ENCODE data around the gene TMEM156. TPM values are rescaled to one million over a fixed set of nuclear protein-coding genes. Genes with fewer than 3 reads are reported as not detected.

Gene TMEM156
- total RNA-seq, 1 donor from 2014 or later, result under 0.01 TPM

DNA sequence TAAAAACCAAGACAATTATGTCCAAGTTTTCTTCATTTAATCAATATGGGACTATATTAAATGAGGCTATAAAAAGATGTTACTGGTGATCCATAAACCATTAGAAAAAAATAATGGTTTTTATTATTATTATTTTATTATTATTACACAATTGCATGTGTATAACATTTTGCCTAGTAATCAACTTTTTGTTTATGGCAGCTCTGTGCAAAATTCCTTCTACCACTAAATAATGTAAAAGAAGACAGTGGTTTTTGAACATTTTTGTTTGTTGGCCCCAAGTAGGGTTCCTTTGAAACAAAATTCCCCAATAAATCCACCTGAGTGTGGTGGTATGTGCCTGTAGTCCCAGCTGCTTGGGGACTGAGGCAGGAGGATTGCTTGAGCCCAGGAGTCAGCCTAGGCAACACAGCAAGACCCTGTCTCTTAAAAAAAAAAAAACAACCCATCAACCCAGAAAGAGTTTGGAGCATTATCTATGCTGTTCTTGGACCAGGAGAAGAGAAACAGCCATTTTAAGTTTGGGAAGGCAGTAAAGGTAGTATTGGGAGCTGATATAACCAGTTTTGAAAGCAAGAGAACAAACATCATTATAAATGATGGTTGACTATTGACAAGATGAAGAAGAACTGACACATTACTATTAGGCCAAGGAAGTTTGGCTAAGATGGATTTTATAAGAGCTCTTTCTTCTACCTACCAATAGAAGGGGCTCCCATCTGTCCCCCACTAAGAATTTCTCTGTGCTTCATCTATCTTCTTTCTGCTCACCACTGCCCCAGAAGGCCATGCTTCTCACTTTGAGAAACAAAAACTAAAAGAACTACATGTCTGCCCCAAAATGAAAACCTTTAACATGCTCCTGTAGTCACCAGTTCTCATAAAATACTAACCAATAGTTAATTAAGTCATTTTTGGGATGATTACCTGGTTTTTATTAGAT is 2.2 kb downstream of the TMEM156 start:
- Histone ChIP-seq H3K36me3 (ENCODE audit: control insufficient read depth in 3 of 3, insufficient read depth in 3 of 3, low read length in 3 of 3) (no peaks in the 10 kb centered on the region), H3K9ac (ENCODE audit: low read depth in 1 of 3, low read length in 3 of 3) (no peak overlapping the region), H3K4me1 (ENCODE audit: control insufficient read depth in 3 of 3, insufficient read depth in 3 of 3, low read length in 3 of 3) (no peaks in the 10 kb centered on the region), H3K27ac (ENCODE audit: low read depth, low read length) (no peak overlapping the region), H3K4me3 (ENCODE audit: low read length in 3 of 3) (no peak overlapping the region), H3K27me3 (ENCODE audit: control insufficient read depth in 3 of 3, insufficient read depth in 3 of 3, low read length in 3 of 3) (no peaks in the 10 kb centered on the region), H3K9me3 (ENCODE audit: control insufficient read depth in 3 of 3, low read length in 3 of 3) (no peaks in the 10 kb centered on the region)

DNA sequence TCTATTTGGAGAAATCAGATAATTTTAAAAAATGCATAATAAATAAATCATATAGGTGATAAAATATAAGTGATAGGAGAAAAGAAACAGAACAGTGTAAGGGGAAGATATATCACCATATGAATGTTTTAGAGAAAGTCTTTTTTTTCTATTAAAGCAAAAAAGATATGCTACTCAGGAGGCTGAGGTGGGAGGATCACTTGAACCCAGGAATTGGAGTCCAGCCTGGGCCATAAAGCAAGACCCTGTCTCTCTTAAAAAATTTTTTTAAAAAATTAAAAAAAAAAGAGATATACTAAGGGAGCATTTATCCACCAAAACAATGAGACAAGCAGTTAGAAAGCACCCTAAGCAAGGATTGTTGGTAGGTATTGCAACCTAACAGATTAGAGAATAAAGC is 6.1 kb downstream of the TMEM156 start:
- Histone ChIP-seq H3K4me1 (ENCODE audit: control insufficient read depth in 3 of 3, insufficient read depth in 3 of 3, low read length in 3 of 3) (no peaks in the 10 kb centered on the region), H3K36me3 (ENCODE audit: control insufficient read depth in 3 of 3, insufficient read depth in 3 of 3, low read length in 3 of 3) (no peaks in the 10 kb centered on the region), H3K27me3 (ENCODE audit: control insufficient read depth in 3 of 3, insufficient read depth in 3 of 3, low read length in 3 of 3) (no peaks in the 10 kb centered on the region), H3K9ac (ENCODE audit: low read depth in 1 of 3, low read length in 3 of 3) (no peak overlapping the region), H3K4me3 (ENCODE audit: low read length in 3 of 3) (no peak overlapping the region), H3K9me3 (ENCODE audit: control insufficient read depth in 3 of 3, low read length in 3 of 3) (no peaks in the 10 kb centered on the region), H3K27ac (ENCODE audit: low read depth, low read length) (no peak overlapping the region)

DNA sequence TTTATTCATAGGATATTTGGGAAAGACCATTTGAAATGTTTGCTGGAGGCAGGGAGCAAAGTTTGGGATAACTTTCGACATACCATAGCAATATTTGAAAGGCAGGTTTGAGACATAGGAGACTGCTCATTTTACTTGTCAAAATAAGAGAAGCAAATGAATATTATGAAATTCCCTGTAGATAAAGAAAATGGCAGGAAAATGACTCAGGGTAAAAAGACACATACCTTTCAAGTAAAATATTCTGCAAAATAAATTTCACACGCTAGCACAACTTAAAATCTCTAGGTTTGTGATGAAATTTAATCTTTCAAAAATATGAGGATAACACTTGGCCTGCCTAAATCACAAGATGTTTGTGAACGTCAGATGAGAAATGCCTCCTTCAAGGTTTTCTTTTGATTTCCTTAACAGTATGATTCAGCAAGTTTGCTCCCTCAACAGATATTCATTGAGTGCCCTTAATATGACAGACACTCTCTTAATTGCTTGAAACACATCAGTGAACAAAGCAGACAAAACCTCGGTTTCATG is 6.6 kb downstream of the TMEM156 start:
- no peak overlapping the region for H3K27ac ChIP-seq (ENCODE audit: low read depth, low read length)
- H3K4me1 ChIP-seq (ENCODE audit: control insufficient read depth in 3 of 3, insufficient read depth in 3 of 3, low read length in 3 of 3), result no peaks in the 10 kb centered on the region
- no peak overlapping the region for H3K9ac ChIP-seq (ENCODE audit: low read depth in 1 of 3, low read length in 3 of 3)
- no peaks in the 10 kb centered on the region for H3K27me3 ChIP-seq (ENCODE audit: control insufficient read depth in 3 of 3, insufficient read depth in 3 of 3, low read length in 3 of 3)
- H3K9me3 ChIP-seq (ENCODE audit: control insufficient read depth in 3 of 3, low read length in 3 of 3), result no peaks in the 10 kb centered on the region
- no peak overlapping the region for H3K4me3 ChIP-seq (ENCODE audit: low read length in 3 of 3)
- no peaks in the 10 kb centered on the region for H3K36me3 ChIP-seq (ENCODE audit: control insufficient read depth in 3 of 3, insufficient read depth in 3 of 3, low read length in 3 of 3)

DNA sequence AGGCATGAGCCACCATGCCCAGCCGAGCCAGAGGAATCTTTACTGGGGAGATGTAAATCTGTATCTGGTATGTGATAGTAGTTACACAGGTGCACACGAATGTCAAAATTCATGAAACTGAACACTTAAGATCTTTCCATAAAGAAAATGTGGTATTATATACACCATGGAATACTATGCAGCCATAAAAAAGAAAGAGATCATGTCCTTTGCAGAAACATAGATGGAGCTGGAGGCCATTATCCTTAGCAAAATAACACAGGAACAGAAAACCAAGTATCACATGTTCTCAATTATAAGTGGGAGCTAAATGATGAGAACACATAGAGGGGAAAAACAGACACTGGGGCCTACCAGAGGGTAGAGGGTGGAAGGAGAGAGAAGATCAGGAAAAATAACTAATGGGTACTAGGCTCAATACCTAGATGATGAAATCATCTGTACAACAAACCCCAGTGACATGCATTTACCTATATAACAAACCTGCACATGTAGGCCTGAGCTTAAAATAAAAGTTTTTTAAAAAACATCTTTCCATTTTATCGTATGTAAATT is 7.8 kb downstream of the TMEM156 start:
- Histone ChIP-seq H3K9ac (ENCODE audit: low read depth in 1 of 3, low read length in 3 of 3) (no peak overlapping the region), H3K27ac (ENCODE audit: low read depth, low read length) (no peak overlapping the region), H3K36me3 (ENCODE audit: control insufficient read depth in 3 of 3, insufficient read depth in 3 of 3, low read length in 3 of 3) (no peaks in the 10 kb centered on the region), H3K4me1 (ENCODE audit: control insufficient read depth in 3 of 3, insufficient read depth in 3 of 3, low read length in 3 of 3) (no peaks in the 10 kb centered on the region), H3K4me3 (ENCODE audit: low read length in 3 of 3) (no peak overlapping the region), H3K9me3 (ENCODE audit: control insufficient read depth in 3 of 3, low read length in 3 of 3) (no peaks in the 10 kb centered on the region), H3K27me3 (ENCODE audit: control insufficient read depth in 3 of 3, insufficient read depth in 3 of 3, low read length in 3 of 3) (no peaks in the 10 kb centered on the region)

DNA sequence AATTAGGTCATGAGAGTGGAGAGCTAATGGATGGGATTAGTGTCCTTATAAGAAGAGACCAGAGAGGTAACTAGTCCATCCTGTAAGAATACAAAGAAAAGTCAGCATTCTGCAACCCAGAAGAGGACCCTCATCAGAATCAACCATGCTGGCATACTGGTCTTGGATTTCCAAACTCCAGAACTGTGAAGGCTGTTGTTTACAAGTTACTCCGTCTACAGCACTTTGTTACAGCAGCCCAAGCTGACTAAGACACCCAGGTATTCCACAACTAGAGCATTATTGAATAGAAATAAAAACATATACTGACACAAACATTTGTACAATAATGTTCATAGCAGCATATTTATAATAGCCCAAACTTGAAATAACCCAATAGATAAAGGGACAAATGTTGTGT is 9.2 kb downstream of the TMEM156 start:
- no peaks in the 10 kb centered on the region for H3K9me3 ChIP-seq (ENCODE audit: control insufficient read depth in 3 of 3, low read length in 3 of 3)
- no peaks in the 10 kb centered on the region for H3K27me3 ChIP-seq (ENCODE audit: control insufficient read depth in 3 of 3, insufficient read depth in 3 of 3, low read length in 3 of 3)
- H3K4me3 ChIP-seq (ENCODE audit: low read length in 3 of 3), result no peak overlapping the region
- H3K36me3 ChIP-seq (ENCODE audit: control insufficient read depth in 3 of 3, insufficient read depth in 3 of 3, low read length in 3 of 3), result no peaks in the 10 kb centered on the region
- no peak overlapping the region for H3K27ac ChIP-seq (ENCODE audit: low read depth, low read length)
- H3K4me1 ChIP-seq (ENCODE audit: control insufficient read depth in 3 of 3, insufficient read depth in 3 of 3, low read length in 3 of 3), result no peaks in the 10 kb centered on the region
- H3K9ac ChIP-seq (ENCODE audit: low read depth in 1 of 3, low read length in 3 of 3), result no peak overlapping the region

DNA sequence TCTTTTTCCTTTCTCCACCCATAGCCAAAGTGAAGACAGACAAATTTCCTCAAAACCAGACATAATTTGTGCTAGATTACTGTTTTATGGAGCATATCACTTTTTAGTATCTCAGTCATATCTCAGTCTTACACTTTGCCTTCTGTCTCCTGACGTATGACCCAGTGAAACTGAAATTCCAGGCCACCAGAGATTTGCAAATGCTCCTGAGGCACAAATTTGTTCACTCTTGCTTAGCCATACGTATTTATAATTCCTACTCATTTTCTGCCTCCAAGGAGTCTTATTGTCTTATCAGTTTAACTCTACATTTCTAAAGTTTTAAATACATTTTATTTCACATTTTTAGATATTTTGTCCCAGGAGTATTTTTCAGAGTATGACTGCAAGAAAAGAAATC is 10.0 kb downstream of the TMEM156 start:
- H3K9me3 ChIP-seq (ENCODE audit: control insufficient read depth in 3 of 3, low read length in 3 of 3), result no peaks in the 10 kb centered on the region
- no peak overlapping the region for H3K27ac ChIP-seq (ENCODE audit: low read depth, low read length)
- no peaks in the 10 kb centered on the region for H3K4me1 ChIP-seq (ENCODE audit: control insufficient read depth in 3 of 3, insufficient read depth in 3 of 3, low read length in 3 of 3)
- H3K4me3 ChIP-seq (ENCODE audit: low read length in 3 of 3), result no peak overlapping the region
- no peak overlapping the region for H3K9ac ChIP-seq (ENCODE audit: low read depth in 1 of 3, low read length in 3 of 3)
- no peaks in the 10 kb centered on the region for H3K27me3 ChIP-seq (ENCODE audit: control insufficient read depth in 3 of 3, insufficient read depth in 3 of 3, low read length in 3 of 3)
- no peaks in the 10 kb centered on the region for H3K36me3 ChIP-seq (ENCODE audit: control insufficient read depth in 3 of 3, insufficient read depth in 3 of 3, low read length in 3 of 3)

DNA sequence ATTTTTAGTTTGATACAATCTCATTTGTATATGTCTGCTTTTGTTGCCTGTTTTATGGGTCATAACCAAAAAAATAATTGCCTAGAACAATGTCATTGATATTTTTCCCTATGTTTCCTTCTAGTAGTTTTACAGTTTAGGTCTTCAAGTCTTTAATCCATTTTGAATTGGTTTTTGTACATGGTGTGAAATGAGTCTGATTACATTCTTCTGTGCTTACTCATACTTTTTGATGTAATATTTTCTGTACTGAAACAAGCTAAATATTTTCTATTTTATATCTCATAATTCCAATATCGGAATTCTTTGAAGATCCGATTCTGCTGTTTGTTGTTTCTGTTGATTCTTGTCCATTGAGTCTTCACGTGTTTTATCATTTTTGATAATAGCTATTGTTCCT is 10.6 kb downstream of the TMEM156 start:
- no peaks in the 10 kb centered on the region for H3K4me1 ChIP-seq (ENCODE audit: control insufficient read depth in 3 of 3, insufficient read depth in 3 of 3, low read length in 3 of 3)
- no peaks in the 10 kb centered on the region for H3K36me3 ChIP-seq (ENCODE audit: control insufficient read depth in 3 of 3, insufficient read depth in 3 of 3, low read length in 3 of 3)
- H3K27ac ChIP-seq (ENCODE audit: low read depth, low read length), result no peak overlapping the region
- no peak overlapping the region for H3K9ac ChIP-seq (ENCODE audit: low read depth in 1 of 3, low read length in 3 of 3)
- H3K27me3 ChIP-seq (ENCODE audit: control insufficient read depth in 3 of 3, insufficient read depth in 3 of 3, low read length in 3 of 3), result no peaks in the 10 kb centered on the region
- no peak overlapping the region for H3K4me3 ChIP-seq (ENCODE audit: low read length in 3 of 3)
- H3K9me3 ChIP-seq (ENCODE audit: control insufficient read depth in 3 of 3, low read length in 3 of 3), result no peaks in the 10 kb centered on the region

DNA sequence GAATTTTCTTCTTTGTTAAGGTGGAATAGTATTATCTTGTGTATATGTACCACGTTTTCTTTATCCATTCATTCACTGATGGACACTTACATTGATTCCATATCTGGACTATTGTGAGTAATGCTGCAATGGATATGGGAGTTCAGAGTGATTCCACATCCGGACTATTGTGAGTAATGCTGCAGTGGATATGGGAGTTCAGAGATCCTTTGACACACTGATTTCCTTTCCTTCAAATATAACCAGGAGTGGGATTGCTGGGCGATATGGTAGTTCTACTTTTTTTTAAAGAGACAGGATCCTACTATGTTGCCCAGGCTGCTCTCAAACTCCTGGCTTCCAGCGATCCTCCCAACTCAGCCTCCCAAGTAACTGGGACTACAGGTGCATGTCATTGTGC is 12.1 kb downstream of the TMEM156 start:
- Histone ChIP-seq H3K36me3 (ENCODE audit: control insufficient read depth in 3 of 3, insufficient read depth in 3 of 3, low read length in 3 of 3) (no peaks in the 10 kb centered on the region), H3K4me3 (ENCODE audit: low read length in 3 of 3) (no peak overlapping the region), H3K9me3 (ENCODE audit: control insufficient read depth in 3 of 3, low read length in 3 of 3) (no peaks in the 10 kb centered on the region), H3K27me3 (ENCODE audit: control insufficient read depth in 3 of 3, insufficient read depth in 3 of 3, low read length in 3 of 3) (no peaks in the 10 kb centered on the region), H3K27ac (ENCODE audit: low read depth, low read length) (no peak overlapping the region), H3K9ac (ENCODE audit: low read depth in 1 of 3, low read length in 3 of 3) (no peak overlapping the region), H3K4me1 (ENCODE audit: control insufficient read depth in 3 of 3, insufficient read depth in 3 of 3, low read length in 3 of 3) (no peaks in the 10 kb centered on the region)

DNA sequence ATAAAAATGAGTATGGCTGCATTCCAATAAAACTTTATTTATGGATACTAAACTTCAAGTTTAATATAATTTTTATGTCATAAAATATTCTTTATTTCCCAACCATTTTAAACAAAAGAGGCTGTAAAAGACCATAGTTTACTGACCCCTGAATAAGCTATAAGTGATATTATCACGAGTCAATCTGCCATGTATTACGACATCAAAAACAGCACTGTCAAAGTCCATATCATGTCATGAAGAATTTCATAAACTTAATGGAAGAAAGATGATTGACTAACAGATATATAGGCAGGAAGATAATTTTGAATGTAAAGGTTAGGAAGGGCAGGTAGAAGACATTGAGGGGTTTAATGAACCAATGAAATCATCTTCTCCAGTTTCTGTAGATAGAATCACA is 18.2 kb downstream of the TMEM156 start:
- H3K4me3 ChIP-seq (ENCODE audit: low read length in 3 of 3), result no peak overlapping the region
- H3K4me1 ChIP-seq (ENCODE audit: control insufficient read depth in 3 of 3, insufficient read depth in 3 of 3, low read length in 3 of 3), result no peaks in the 10 kb centered on the region
- H3K27ac ChIP-seq (ENCODE audit: low read depth, low read length), result no peak overlapping the region
- H3K9ac ChIP-seq (ENCODE audit: low read depth in 1 of 3, low read length in 3 of 3), result no peak overlapping the region
- H3K9me3 ChIP-seq (ENCODE audit: control insufficient read depth in 3 of 3, low read length in 3 of 3), result no peaks in the 10 kb centered on the region
- no peaks in the 10 kb centered on the region for H3K36me3 ChIP-seq (ENCODE audit: control insufficient read depth in 3 of 3, insufficient read depth in 3 of 3, low read length in 3 of 3)
- H3K27me3 ChIP-seq (ENCODE audit: control insufficient read depth in 3 of 3, insufficient read depth in 3 of 3, low read length in 3 of 3), result no peaks in the 10 kb centered on the region

DNA sequence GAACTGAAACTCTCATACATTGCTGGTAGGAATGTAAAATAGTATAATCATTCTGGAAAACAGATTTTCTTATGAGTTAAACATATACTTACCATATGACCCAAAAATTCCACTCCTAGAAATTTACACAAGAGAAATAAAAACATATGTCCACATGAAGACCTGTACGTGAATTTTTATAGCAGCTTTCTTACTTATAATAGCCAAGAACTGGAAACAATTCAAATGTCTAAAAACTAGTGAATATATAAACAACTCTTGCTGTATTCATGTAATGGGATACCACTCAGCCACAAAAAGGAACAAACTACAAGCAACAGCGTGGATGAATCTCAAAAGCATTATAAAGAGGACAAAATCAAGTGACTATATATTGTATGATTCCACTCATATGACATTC is 27.5 kb downstream of the TMEM156 start:
- Histone ChIP-seq H3K36me3 (ENCODE audit: control insufficient read depth in 3 of 3, insufficient read depth in 3 of 3, low read length in 3 of 3) (no peaks in the 10 kb centered on the region), H3K9ac (ENCODE audit: low read depth in 1 of 3, low read length in 3 of 3) (no peak overlapping the region), H3K4me1 (ENCODE audit: control insufficient read depth in 3 of 3, insufficient read depth in 3 of 3, low read length in 3 of 3) (no peaks in the 10 kb centered on the region), H3K27ac (ENCODE audit: low read depth, low read length) (no peak overlapping the region), H3K4me3 (ENCODE audit: low read length in 3 of 3) (no peak overlapping the region), H3K9me3 (ENCODE audit: control insufficient read depth in 3 of 3, low read length in 3 of 3) (no peaks in the 10 kb centered on the region), H3K27me3 (ENCODE audit: control insufficient read depth in 3 of 3, insufficient read depth in 3 of 3, low read length in 3 of 3) (no peaks in the 10 kb centered on the region)

Measured in skeletal muscle tissue (tissue), 4 donors.